ENCODE data around the gene NUDT12. TPM values are rescaled to one million over a fixed set of nuclear protein-coding genes. Genes with fewer than 3 reads are reported as not detected.
A peak's percentile ranks its signal among the peaks of the same experiment; 100 is the strongest.

NUDT12 gene
- polyA plus RNA-seq, 3 donors from 2014 or later: 0.17 to 0.54 TPM; not detected in 1

GRCh38 chr5:103571730-103572129, 9.1 kb upstream of the NUDT12 start:
- Mint-ChIP-seq H3K9me3 (no peaks in the 10 kb centered on the region), H3K4me3 (no peak overlapping the region), H3K27me3 (ENCODE audit: low read depth in 3 of 3) (no peaks in the 10 kb centered on the region), H3K36me3 (no peaks in the 10 kb centered on the region), H3K27ac (no peak overlapping the region), H3K4me1 (no peaks in the 10 kb centered on the region)
- DNase-seq: no peak

- H3K27me3 Mint-ChIP-seq (ENCODE audit: low read depth in 3 of 3): peaks cover 0 to 2% (median 0%) of the 10 kb centered on the region in 3 donors
Observed at GRCh38 chr5:103569313-103570060, 6.9 kb upstream of the NUDT12 start.

GRCh38 chr5:103565719-103566118, 3.1 kb upstream of the NUDT12 start:
- H3K27ac Mint-ChIP-seq: no peak overlapping the region
- no peaks in the 10 kb centered on the region for H3K9me3 Mint-ChIP-seq
- H3K4me3 Mint-ChIP-seq: no peak overlapping the region
- no peaks in the 10 kb centered on the region for H3K36me3 Mint-ChIP-seq
- no peak for DNase-seq
- H3K4me1 Mint-ChIP-seq: peaks cover 17 to 22% of the 10 kb centered on the region in 2 donors
- H3K27me3 Mint-ChIP-seq (ENCODE audit: low read depth in 3 of 3): peaks cover 0 to 2% (median 0%) of the 10 kb centered on the region in 3 donors

More at GRCh38 chr5:103569313-103570060, 6.9 kb upstream of the NUDT12 start:
- Mint-ChIP-seq H3K36me3 (no peaks in the 10 kb centered on the region), H3K27ac (no peak overlapping the region), H3K9me3 (no peaks in the 10 kb centered on the region), H3K4me1 (no peaks in the 10 kb centered on the region), H3K4me3 (no peak overlapping the region)
- no peak for DNase-seq

GRCh38 chr5:103561685-103562452, 720 bp downstream of the NUDT12 start:
- no peak for DNase-seq
- H3K9me3 Mint-ChIP-seq: no peaks in the 10 kb centered on the region
- H3K4me1 Mint-ChIP-seq: peaks cover 17 to 22% of the 10 kb centered on the region in 2 donors
- peak overlapping the region; percentile 30 to 76 (median 69) for H3K27ac Mint-ChIP-seq
- H3K4me3 Mint-ChIP-seq: peak overlapping the region; percentile 84 to 91 (median 87)
- H3K27me3 Mint-ChIP-seq (ENCODE audit: low read depth in 3 of 3): peaks cover 0 to 6% (median 0%) of the 10 kb centered on the region in 3 donors
- H3K36me3 Mint-ChIP-seq: no peaks in the 10 kb centered on the region

GRCh38 chr5:103560826-103561225, 1.8 kb downstream of the NUDT12 start:
- H3K36me3 Mint-ChIP-seq: no peaks in the 10 kb centered on the region
- peak overlapping the region in 1 of 5 donors; percentile 6 for H3K4me3 Mint-ChIP-seq
- H3K27ac Mint-ChIP-seq: no peak overlapping the region
- H3K4me1 Mint-ChIP-seq: peaks cover 17 to 22% of the 10 kb centered on the region in 2 donors
- peaks cover 0 to 6% (median 0%) of the 10 kb centered on the region in 3 donors for H3K27me3 Mint-ChIP-seq (ENCODE audit: low read depth in 3 of 3)
- DNase-seq: no peak
- H3K9me3 Mint-ChIP-seq: no peaks in the 10 kb centered on the region

GRCh38 chr5:103546858-103547257, 15.7 kb downstream of the NUDT12 start:
- no peaks in the 10 kb centered on the region for H3K4me1 Mint-ChIP-seq
- no peak overlapping the region for H3K27ac Mint-ChIP-seq
- DNase-seq: no peak

GRCh38 chr5:103542441-103542840, 20.1 kb downstream of the NUDT12 start:
- H3K4me3 Mint-ChIP-seq: no peak overlapping the region
- peaks cover 0 to 6% of the 10 kb centered on the region in 2 donors for H3K4me1 Mint-ChIP-seq
- H3K36me3 Mint-ChIP-seq: no peaks in the 10 kb centered on the region
- peaks cover 2 to 4% (median 3%) of the 10 kb centered on the region in 3 donors for H3K27me3 Mint-ChIP-seq (ENCODE audit: low read depth in 3 of 3)
- peaks cover 0 to 3% (median 0%) of the 10 kb centered on the region in 6 donors for H3K9me3 Mint-ChIP-seq
- no peak overlapping the region for H3K27ac Mint-ChIP-seq
- no peak for DNase-seq

More at GRCh38 chr5:103546858-103547257, 15.7 kb downstream of the NUDT12 start:
- Mint-ChIP-seq H3K4me3 (no peak overlapping the region), H3K36me3 (no peaks in the 10 kb centered on the region), H3K9me3 (peaks cover 0 to 2% (median 0%) of the 10 kb centered on the region in 6 donors), H3K27me3 (ENCODE audit: low read depth in 3 of 3) (peaks cover 0 to 3% (median 3%) of the 10 kb centered on the region in 3 donors)

- Mint-ChIP-seq H3K36me3 (no peaks in the 10 kb centered on the region), H3K4me1 (peaks cover 0 to 6% of the 10 kb centered on the region in 2 donors)
Observed at GRCh38 chr5:103541569-103541968, 21.0 kb downstream of the NUDT12 start.

GRCh38 chr5:103541114-103541513, 21.5 kb downstream of the NUDT12 start:
- Mint-ChIP-seq H3K4me1 (peaks cover 0 to 6% of the 10 kb centered on the region in 2 donors), H3K4me3 (no peak overlapping the region), H3K27me3 (ENCODE audit: low read depth in 3 of 3) (peaks cover 2 to 4% (median 3%) of the 10 kb centered on the region in 3 donors), H3K36me3 (no peaks in the 10 kb centered on the region), H3K27ac (no peak overlapping the region), H3K9me3 (peaks cover 0 to 6% (median 0%) of the 10 kb centered on the region in 6 donors)
- DNase-seq: no peak

More at GRCh38 chr5:103541569-103541968, 21.0 kb downstream of the NUDT12 start:
- no peak for DNase-seq
- Mint-ChIP-seq H3K9me3 (peaks cover 0 to 3% (median 0%) of the 10 kb centered on the region in 6 donors), H3K27me3 (ENCODE audit: low read depth in 3 of 3) (peaks cover 2 to 4% (median 3%) of the 10 kb centered on the region in 3 donors), H3K4me3 (no peak overlapping the region), H3K27ac (no peak overlapping the region)

- peaks cover 0 to 4% (median 2%) of the 10 kb centered on the region in 3 donors for H3K27me3 Mint-ChIP-seq (ENCODE audit: low read depth in 3 of 3)
- peaks cover 0 to 6% of the 10 kb centered on the region in 2 donors for H3K4me1 Mint-ChIP-seq
- peaks cover 0 to 9% (median 0%) of the 10 kb centered on the region in 6 donors for H3K9me3 Mint-ChIP-seq
- no peaks in the 10 kb centered on the region for H3K36me3 Mint-ChIP-seq
- H3K27ac Mint-ChIP-seq: no peak overlapping the region
- DNase-seq: no peak
- H3K4me3 Mint-ChIP-seq: no peak overlapping the region
Observed at GRCh38 chr5:103539376-103540330, 22.9 kb downstream of the NUDT12 start.

GRCh38 chr5:103532086-103532734, 30.4 kb downstream of the NUDT12 start:
- Mint-ChIP-seq H3K27me3 (ENCODE audit: low read depth in 3 of 3) (peaks cover 0 to 2% (median 0%) of the 10 kb centered on the region in 3 donors), H3K36me3 (no peaks in the 10 kb centered on the region), H3K4me3 (no peak overlapping the region), H3K4me1 (no peaks in the 10 kb centered on the region), H3K27ac (no peak overlapping the region), H3K9me3 (peaks cover 0 to 6% (median 0%) of the 10 kb centered on the region in 6 donors)
- no peak for DNase-seq

- DNase-seq: no peak
- Mint-ChIP-seq H3K4me3 (no peak overlapping the region), H3K27ac (no peak overlapping the region), H3K27me3 (ENCODE audit: low read depth in 3 of 3) (peaks cover 0 to 2% (median 2%) of the 10 kb centered on the region in 3 donors), H3K4me1 (no peaks in the 10 kb centered on the region), H3K36me3 (no peaks in the 10 kb centered on the region), H3K9me3 (no peaks in the 10 kb centered on the region)
Observed at GRCh38 chr5:103526164-103526915, 36.2 kb downstream of the NUDT12 start.

Measured in immature natural killer cell (primary cell).